Trophoblast cell (in vitro differentiated cells and primary cell): ENCODE results near the gene PRDM16.

Experiments used
- DNase-seq, 2 donors: peaks; one replicate each; pipeline ENCODE4 v3.0.0-alpha.2; 2016
- H2AFZ ChIP-seq: 2 replicates; pipeline ENCODE4 v1.6.1; 2013; ENCODE audit warnings: low read length, moderate library complexity, mild to moderate bottlenecking; ENCODE audit not compliant: insufficient read depth, poor library complexity
- H2AK5ac ChIP-seq: 2 replicates; pipeline ENCODE4 v1.6.1; 2013; ENCODE audit warnings: mild to moderate bottlenecking, low read length
- H2BK120ac ChIP-seq: 2 replicates; pipeline ENCODE4 v1.6.1; 2013; ENCODE audit warnings: low read length, mild to moderate bottlenecking, moderate library complexity; ENCODE audit not compliant: insufficient read depth, poor library complexity
- H2BK12ac ChIP-seq: 2 replicates; pipeline ENCODE4 v1.6.1; 2013; ENCODE audit warnings: mild to moderate bottlenecking, low read length, moderate library complexity
- H2BK5ac ChIP-seq: 2 replicates; pipeline ENCODE4 v1.6.1; 2013; ENCODE audit warnings: low read length, low read depth, moderate library complexity, mild to moderate bottlenecking; ENCODE audit not compliant: poor library complexity
- H3K14ac ChIP-seq: 2 replicates; pipeline ENCODE4 v1.6.1; 2013; ENCODE audit warnings: mild to moderate bottlenecking, low read length
- H3K18ac ChIP-seq: 2 replicates; pipeline ENCODE4 v1.6.1; 2013; ENCODE audit warnings: mild to moderate bottlenecking, low read length
- H3K23ac ChIP-seq: 2 replicates; pipeline ENCODE4 v1.6.1; 2013; ENCODE audit warnings: low read length
- H3K27ac ChIP-seq: 2 replicates; pipeline ENCODE4 v1.5.1; 2013; ENCODE audit warnings: low read depth, mild to moderate bottlenecking, inconsistent platforms, low read length, moderate library complexity
- H3K27me3 ChIP-seq: 2 replicates; pipeline ENCODE4 v1.6.1; 2013; ENCODE audit warnings: inconsistent platforms, mild to moderate bottlenecking, low read length, moderate library complexity; ENCODE audit not compliant: insufficient read depth
- H3K36me3 ChIP-seq, 2 experiments: 1 replicate in 1 of 2; 2 replicates in 1 of 2; pipeline ENCODE4 v1.6.1; 2013; ENCODE audit warnings: low read length in 2 of 2, mild to moderate bottlenecking in 2 of 2, moderate library complexity in 1 of 2; ENCODE audit not compliant: insufficient read depth in 2 of 2, control insufficient read depth in 1 of 2
- H3K4ac ChIP-seq: 2 replicates; pipeline ENCODE4 v1.6.1; 2013; ENCODE audit warnings: low read depth, mild to moderate bottlenecking, low read length, moderate library complexity
- H3K4me1 ChIP-seq, 2 experiments: 1 replicate in 1 of 2; 2 replicates in 1 of 2; pipeline ENCODE4 v1.6.1; 2013; ENCODE audit warnings: low read length in 2 of 2, mild to moderate bottlenecking in 2 of 2, moderate library complexity in 1 of 2; ENCODE audit not compliant: insufficient read depth in 2 of 2, control insufficient read depth in 1 of 2
- H3K4me2 ChIP-seq: 2 replicates; pipeline ENCODE4 v1.6.1; 2013; ENCODE audit warnings: inconsistent platforms, mild to moderate bottlenecking, low read length, moderate library complexity
- H3K4me3 ChIP-seq: 2 replicates; pipeline ENCODE4 v1.5.1; 2013; ENCODE audit warnings: mild to moderate bottlenecking, low read depth, low read length, inconsistent platforms
- H3K79me1 ChIP-seq: one replicate; pipeline ENCODE4 v1.6.1; 2013; ENCODE audit warnings: low read length
- H3K79me2 ChIP-seq: 2 replicates; pipeline ENCODE4 v1.6.1; 2013; ENCODE audit warnings: low read length, mild to moderate bottlenecking; ENCODE audit not compliant: control insufficient read depth, insufficient read depth, poor library complexity
- H3K9ac ChIP-seq: 2 replicates; pipeline ENCODE4 v1.6.1; 2013; ENCODE audit warnings: mild to moderate bottlenecking, low read length
- H3K9me3 ChIP-seq: 2 replicates; pipeline ENCODE4 v1.6.1; 2013; ENCODE audit warnings: low read depth, mild to moderate bottlenecking, control low read depth, inconsistent platforms, low read length; ENCODE audit not compliant: insufficient read depth
- H4K12ac ChIP-seq: 2 replicates; pipeline ENCODE4 v1.6.1; 2013; ENCODE audit warnings: low read depth, mild to moderate bottlenecking, low read length, moderate library complexity
- H4K8ac ChIP-seq: 2 replicates; pipeline ENCODE4 v1.6.1; 2013; ENCODE audit warnings: low read depth, mild to moderate bottlenecking, low read length, moderate library complexity
- H4K91ac ChIP-seq: one replicate; pipeline ENCODE4 v1.6.1; 2013; ENCODE audit warnings: low read depth, mild to moderate bottlenecking, low read length, moderate library complexity
- WGBS: extraction: QIAGEN DNeasy Blood & Tissue Kit; methylation state at CpG from one replicate; pipeline ENCODE4 v1.1.7; 2013; ENCODE audit warnings: missing lambda C conversion rate; ENCODE audit not compliant: insufficient read length, insufficient coverage; ENCODE audit errors: extremely low coverage; 5-methylcytosine and 5-hydroxymethylcytosine counted together

PRDM16 gene

GRCh38 chr1:3348196-3348865, 279.3 kb downstream of the PRDM16 start:
- Histone ChIP-seq H4K91ac (no peak overlapping the region), H3K4me1 (no peaks in the 10 kb centered on the region), H3K4me2 (no peak overlapping the region), H2BK5ac (no peak overlapping the region), H3K36me3 (no peaks in the 10 kb centered on the region), H3K27ac (no peak overlapping the region), H3K27me3 (no peaks in the 10 kb centered on the region), H3K79me2 (no peaks in the 10 kb centered on the region), H3K9ac (no peak overlapping the region), H3K4me3 (no peak overlapping the region), H3K9me3 (peaks cover 11% of the 10 kb centered on the region), H3K4ac (no peak overlapping the region), H2BK120ac (no peak overlapping the region), H2BK12ac (no peak overlapping the region), H4K8ac (no peak overlapping the region), H4K12ac (no peak overlapping the region), H3K23ac (no peak overlapping the region), H3K18ac (no peak overlapping the region), H2AFZ (no peak overlapping the region), H3K14ac (no peak overlapping the region), H2AK5ac (no peak overlapping the region), H3K79me1 (no peaks in the 10 kb centered on the region)
- no peak for DNase-seq
- WGBS: no CpG with 5 or more reads among the region's 15 CpGs

GRCh38 chr1:3349161-3349967, 280.4 kb downstream of the PRDM16 start:
- H3K14ac ChIP-seq: no peak overlapping the region
- no peak overlapping the region for H3K23ac ChIP-seq
- no peak overlapping the region for H4K8ac ChIP-seq
- DNase-seq: no peak
- WGBS: no CpG with 5 or more reads among the region's 34 CpGs
- H3K36me3 ChIP-seq: no peaks in the 10 kb centered on the region
- H2BK12ac ChIP-seq: no peak overlapping the region
- H2AFZ ChIP-seq: no peak overlapping the region
- no peak overlapping the region for H3K4ac ChIP-seq
- H4K12ac ChIP-seq: no peak overlapping the region
- no peak overlapping the region for H4K91ac ChIP-seq
- no peak overlapping the region for H3K4me2 ChIP-seq
- no peak overlapping the region for H3K9ac ChIP-seq
- no peak overlapping the region for H2AK5ac ChIP-seq
- no peaks in the 10 kb centered on the region for H3K79me1 ChIP-seq
- no peaks in the 10 kb centered on the region for H3K79me2 ChIP-seq
- no peak overlapping the region for H2BK120ac ChIP-seq
- no peaks in the 10 kb centered on the region for H3K4me1 ChIP-seq
- no peak overlapping the region for H3K18ac ChIP-seq
- no peaks in the 10 kb centered on the region for H3K27me3 ChIP-seq
- H3K4me3 ChIP-seq: no peak overlapping the region
- no peak overlapping the region for H2BK5ac ChIP-seq
- peaks cover 8% of the 10 kb centered on the region for H3K9me3 ChIP-seq
- H3K27ac ChIP-seq: no peak overlapping the region

GRCh38 chr1:3349968-3350299, 280.9 kb downstream of the PRDM16 start:
- H3K4ac ChIP-seq: no peak overlapping the region
- H3K9me3 ChIP-seq: peaks cover 7% of the 10 kb centered on the region
- no peak overlapping the region for H3K27ac ChIP-seq
- H3K14ac ChIP-seq: no peak overlapping the region
- H4K91ac ChIP-seq: no peak overlapping the region
- WGBS: no CpG with 5 or more reads among the region's 3 CpGs
- no peaks in the 10 kb centered on the region for H3K27me3 ChIP-seq
- H3K4me2 ChIP-seq: no peak overlapping the region
- H3K18ac ChIP-seq: no peak overlapping the region
- H2BK12ac ChIP-seq: no peak overlapping the region
- H2BK120ac ChIP-seq: no peak overlapping the region
- H3K9ac ChIP-seq: no peak overlapping the region
- H3K4me1 ChIP-seq: no peaks in the 10 kb centered on the region
- H3K23ac ChIP-seq: no peak overlapping the region
- H2AFZ ChIP-seq: no peak overlapping the region
- H2AK5ac ChIP-seq: no peak overlapping the region
- H3K79me2 ChIP-seq: no peaks in the 10 kb centered on the region
- no peak overlapping the region for H2BK5ac ChIP-seq
- DNase-seq: no peak
- no peak overlapping the region for H4K8ac ChIP-seq
- H4K12ac ChIP-seq: no peak overlapping the region
- H3K4me3 ChIP-seq: no peak overlapping the region
- no peaks in the 10 kb centered on the region for H3K79me1 ChIP-seq
- H3K36me3 ChIP-seq: no peaks in the 10 kb centered on the region

GRCh38 chr1:3350506-3351261, 281.7 kb downstream of the PRDM16 start:
- H3K79me1 ChIP-seq: no peaks in the 10 kb centered on the region
- no peak overlapping the region for H2AFZ ChIP-seq
- H3K23ac ChIP-seq: no peak overlapping the region
- WGBS: no CpG with 5 or more reads among the region's 20 CpGs
- H3K9me3 ChIP-seq: peaks cover 4% of the 10 kb centered on the region
- H3K36me3 ChIP-seq: no peaks in the 10 kb centered on the region
- H2AK5ac ChIP-seq: no peak overlapping the region
- H4K8ac ChIP-seq: no peak overlapping the region
- no peaks in the 10 kb centered on the region for H3K27me3 ChIP-seq
- no peak overlapping the region for H3K4me2 ChIP-seq
- H4K12ac ChIP-seq: no peak overlapping the region
- H3K27ac ChIP-seq: no peak overlapping the region
- no peaks in the 10 kb centered on the region for H3K4me1 ChIP-seq
- no peak overlapping the region for H3K18ac ChIP-seq
- no peak overlapping the region for H3K4me3 ChIP-seq
- H2BK5ac ChIP-seq: no peak overlapping the region
- no peak overlapping the region for H3K4ac ChIP-seq
- no peak overlapping the region for H2BK120ac ChIP-seq
- H3K9ac ChIP-seq: no peak overlapping the region
- no peaks in the 10 kb centered on the region for H3K79me2 ChIP-seq
- H4K91ac ChIP-seq: no peak overlapping the region
- no peak for DNase-seq
- no peak overlapping the region for H2BK12ac ChIP-seq
- H3K14ac ChIP-seq: no peak overlapping the region
